DND-41 (cell line): ENCODE results near the gene BEST2.

ENCODE experiments used
- ATAC-seq: fragments of 200-7000 bp; cut with Tn5 transposase; 3 replicates; pipeline ENCODE4 v1.9.1; 2021; ENCODE audit warnings: low read depth; ENCODE audit not compliant: insufficient read depth
- DNase-seq: peaks from one replicate; pipeline ENCODE4 v3.0.0-alpha.2; 2020
- H2AFZ ChIP-seq: 2 replicates; pipeline ENCODE4 v1.6.0; 2012; ENCODE audit warnings: low read depth, low read length
- H3K27ac ChIP-seq: 2 replicates; pipeline ENCODE4 v1.5.1; 2012; ENCODE audit warnings: low read length, inconsistent platforms
- H3K27me3 ChIP-seq: fragments of 200-600 bp; sonication (generic); 2 replicates; pipeline ENCODE4 v1.6.0; 2012; ENCODE audit warnings: low read length, mild to moderate bottlenecking, inconsistent platforms; ENCODE audit not compliant: insufficient read depth, poor library complexity
- H3K36me3 ChIP-seq: 2 replicates; pipeline ENCODE4 v1.5.1; 2012; ENCODE audit warnings: low read length, inconsistent platforms; ENCODE audit not compliant: insufficient read depth
- H3K4me1 ChIP-seq: 2 replicates; pipeline ENCODE4 v1.5.1; 2012; ENCODE audit warnings: mild to moderate bottlenecking, low read length; ENCODE audit not compliant: insufficient read depth
- H3K4me2 ChIP-seq: 2 replicates; pipeline ENCODE4 v1.6.0; 2012; ENCODE audit warnings: mild to moderate bottlenecking, moderate library complexity, low read length, inconsistent platforms; ENCODE audit not compliant: insufficient read depth
- H3K4me3 ChIP-seq, 2 experiments: fragments of 200-600 bp in 1 of 2; shearing (Covaris generic) in 1 of 2; 2 replicates each; pipeline ENCODE4 v1.5.1; 2012 to 2016; ENCODE audit warnings: inconsistent platforms in 2 of 2, low read length in 2 of 2, mild to moderate bottlenecking in 2 of 2, low read depth in 1 of 2, moderate library complexity in 1 of 2
- H3K79me2 ChIP-seq: 2 replicates; pipeline ENCODE4 v1.6.0; 2012; ENCODE audit warnings: low read length, inconsistent platforms; ENCODE audit not compliant: insufficient read depth
- H3K9ac ChIP-seq: 2 replicates; pipeline ENCODE4 v1.6.0; 2012; ENCODE audit warnings: low read depth, mild to moderate bottlenecking, inconsistent platforms, low read length, moderate library complexity
- H3K9me3 ChIP-seq: 2 replicates; pipeline ENCODE4 v1.5.1; 2012; ENCODE audit warnings: low read length, moderate library complexity, mild to moderate bottlenecking, inconsistent platforms; ENCODE audit not compliant: insufficient read depth, severe bottlenecking
- H4K20me1 ChIP-seq: 2 replicates; pipeline ENCODE4 v1.6.0; 2012; ENCODE audit warnings: low read length; ENCODE audit not compliant: insufficient read depth
- EZH2 ChIP-seq: IDR thresholded peaks from 3 replicates; pipeline ENCODE4 v1.6.1; 2012; ENCODE audit warnings: borderline replicate concordance, low read depth, mild to moderate bottlenecking, moderate library complexity, low read length, inconsistent platforms; ENCODE audit not compliant: severe bottlenecking
- TF ChIP-seq, protein P1 (sequence below): IDR thresholded peaks from 2 replicates; pipeline ENCODE4 v1.5.1; 2012; ENCODE audit warnings: borderline replicate concordance, low read length, moderate library complexity, mild to moderate bottlenecking; ENCODE audit not compliant: poor library complexity, severe bottlenecking; ENCODE audit errors: extremely low read depth

BEST2 gene

GRCh38 chr19:12790628-12791344 is 39.2 kb downstream of the BEST2 start:
- Histone ChIP-seq H2AFZ (peak overlapping the region; percentile 66), H4K20me1 (no peaks in the 10 kb centered on the region; the same call in 1 of the 2 replicates), H3K4me2 (peak overlapping the region; percentile 78), H3K9ac (peak overlapping the region; percentile 79), H3K4me1 (peaks cover 47% of the 10 kb centered on the region), H3K4me3 (peak overlapping the region; percentile 11 to 69; a peak in 3 of 4 replicates), H3K36me3 (no peaks in the 10 kb centered on the region; the same call in 1 of the 2 replicates), H3K27me3 (no peaks in the 10 kb centered on the region), H3K27ac (peak overlapping the region; percentile 38), H3K79me2 (peaks cover 23% of the 10 kb centered on the region), H3K9me3 (no peaks in the 10 kb centered on the region)
- ATAC-seq, result no peak
- TF ChIP-seq, protein P1, sequence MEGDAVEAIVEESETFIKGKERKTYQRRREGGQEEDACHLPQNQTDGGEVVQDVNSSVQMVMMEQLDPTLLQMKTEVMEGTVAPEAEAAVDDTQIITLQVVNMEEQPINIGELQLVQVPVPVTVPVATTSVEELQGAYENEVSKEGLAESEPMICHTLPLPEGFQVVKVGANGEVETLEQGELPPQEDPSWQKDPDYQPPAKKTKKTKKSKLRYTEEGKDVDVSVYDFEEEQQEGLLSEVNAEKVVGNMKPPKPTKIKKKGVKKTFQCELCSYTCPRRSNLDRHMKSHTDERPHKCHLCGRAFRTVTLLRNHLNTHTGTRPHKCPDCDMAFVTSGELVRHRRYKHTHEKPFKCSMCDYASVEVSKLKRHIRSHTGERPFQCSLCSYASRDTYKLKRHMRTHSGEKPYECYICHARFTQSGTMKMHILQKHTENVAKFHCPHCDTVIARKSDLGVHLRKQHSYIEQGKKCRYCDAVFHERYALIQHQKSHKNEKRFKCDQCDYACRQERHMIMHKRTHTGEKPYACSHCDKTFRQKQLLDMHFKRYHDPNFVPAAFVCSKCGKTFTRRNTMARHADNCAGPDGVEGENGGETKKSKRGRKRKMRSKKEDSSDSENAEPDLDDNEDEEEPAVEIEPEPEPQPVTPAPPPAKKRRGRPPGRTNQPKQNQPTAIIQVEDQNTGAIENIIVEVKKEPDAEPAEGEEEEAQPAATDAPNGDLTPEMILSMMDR, result no peak
- no peak for TF ChIP-seq EZH2
- DNase-seq, result no peak

DNA sequence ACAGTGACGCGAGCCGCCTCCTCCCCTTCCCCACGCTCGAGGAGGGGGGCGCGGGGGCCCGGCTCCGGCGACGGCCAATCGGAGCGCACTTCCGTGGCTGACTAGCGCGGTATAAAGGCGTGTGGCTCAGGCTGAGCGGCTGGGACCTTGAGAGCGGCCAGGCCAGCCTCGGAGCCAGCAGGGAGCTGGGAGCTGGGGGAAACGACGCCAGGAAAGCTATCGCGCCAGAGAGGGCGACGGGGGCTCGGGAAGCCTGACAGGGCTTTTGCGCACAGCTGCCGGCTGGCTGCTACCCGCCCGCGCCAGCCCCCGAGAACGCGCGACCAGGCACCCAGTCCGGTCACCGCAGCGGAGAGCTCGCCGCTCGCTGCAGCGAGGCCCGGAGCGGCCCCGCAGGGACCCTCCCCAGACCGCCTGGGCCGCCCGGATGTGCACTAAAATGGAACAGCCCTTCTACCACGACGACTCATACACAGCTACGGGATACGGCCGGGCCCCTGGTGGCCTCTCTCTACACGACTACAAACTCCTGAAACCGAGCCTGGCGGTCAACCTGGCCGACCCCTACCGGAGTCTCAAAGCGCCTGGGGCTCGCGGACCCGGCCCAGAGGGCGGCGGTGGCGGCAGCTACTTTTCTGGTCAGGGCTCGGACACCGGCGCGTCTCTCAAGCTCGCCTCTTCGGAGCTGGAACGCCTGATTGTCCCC is 39.9 kb downstream of the BEST2 start, which contains the start of gene JUNB:
TSS of gene JUNB (plus strand) at position 142 of the 706 bp plus-strand sequence. CDS start at position 428, 286 bp downstream.
- H3K36me3 ChIP-seq, result no peaks in the 10 kb centered on the region; the same call in 1 of the 2 replicates
- peak within 1 kb of the TSS; percentile 79 for H3K9ac ChIP-seq
- H4K20me1 ChIP-seq, result no peaks in the 10 kb centered on the region; the same call in 1 of the 2 replicates
- H3K9me3 ChIP-seq, result no peaks in the 10 kb centered on the region
- H2AFZ ChIP-seq, result peak within 1 kb of the TSS; percentile 66
- H3K4me3 ChIP-seq, result peak within 1 kb of the TSS; percentile 69 to 71
- peaks cover 47% of the 10 kb centered on the region for H3K4me1 ChIP-seq
- H3K27me3 ChIP-seq, result no peaks in the 10 kb centered on the region
- no peak for TF ChIP-seq EZH2
- TF ChIP-seq, protein P1, result peak; percentile 26
- ATAC-seq, result peak; percentile 70
- H3K27ac ChIP-seq, result peak within 1 kb of the TSS; percentile 89
- H3K79me2 ChIP-seq, result peaks cover 23% of the 10 kb centered on the region
- DNase-seq, result peak; percentile 95
- peak within 1 kb of the TSS; percentile 78 for H3K4me2 ChIP-seq

GRCh38 chr19:12792051-12792852 is 40.7 kb downstream of the BEST2 start:
- DNase-seq (peak; percentile 88), ATAC-seq (peak; percentile 28)
- no peaks in the 10 kb centered on the region; the same call in 1 of the 2 replicates for H4K20me1 ChIP-seq
- TF ChIP-seq EZH2, result no peak
- TF ChIP-seq, protein P1, result no peak
- no peaks in the 10 kb centered on the region; the same call in 1 of the 2 replicates for H3K36me3 ChIP-seq
- H3K79me2 ChIP-seq, result peaks cover 23% of the 10 kb centered on the region
- peak overlapping the region; percentile 54 for H2AFZ ChIP-seq
- H3K27me3 ChIP-seq, result no peaks in the 10 kb centered on the region
- H3K9me3 ChIP-seq, result no peaks in the 10 kb centered on the region
- H3K4me3 ChIP-seq, result peak overlapping the region; percentile 69 to 71
- H3K4me2 ChIP-seq, result peak overlapping the region; percentile 78
- H3K4me1 ChIP-seq, result peaks cover 48% of the 10 kb centered on the region
- peak overlapping the region; percentile 79 for H3K9ac ChIP-seq
- peak overlapping the region; percentile 89 for H3K27ac ChIP-seq
